OCI-LY3 (cell line): Measurements from ENCODE around the gene ATIC.

Experiments
- H2AFZ ChIP-seq: fragments of 200-600, 300-600 bp; shearing (Covaris generic); 2 replicates; pipeline ENCODE4 v1.6.0; 2014; ENCODE audit warnings: antibody characterized with exemption, low read depth, low read length
- H3K27ac ChIP-seq: fragments of 200-600, 300-600 bp; sonication (generic); 2 replicates; pipeline ENCODE4 v1.5.1; 2014; ENCODE audit warnings: mild to moderate bottlenecking, low read length, moderate library complexity, mixed read lengths
- H3K27me3 ChIP-seq: fragments of 200-600, 300-600 bp; sonication (generic); 2 replicates; pipeline ENCODE4 v1.6.1; 2014; ENCODE audit warnings: low read depth, low read length, mixed read lengths
- H3K36me3 ChIP-seq: fragments of 200-600, 300-600 bp; sonication (generic); replicated peaks from 2 replicates; pipeline ENCODE3; 2014; ENCODE audit warnings: low read depth, low read length, mixed read lengths
- H3K4me1 ChIP-seq: fragments of 300-600, 200-600 bp; sonication (generic); 2 replicates; pipeline ENCODE4 v1.6.1; 2014; ENCODE audit warnings: low read length, mixed read lengths
- H3K4me2 ChIP-seq: fragments of 200-600, 300-600 bp; sonication (generic); 2 replicates; pipeline ENCODE4 v1.6.1; 2014; ENCODE audit warnings: low read length, mixed read lengths
- H3K4me3 ChIP-seq: fragments of 300-600, 200-600 bp; sonication (generic); 2 replicates; pipeline ENCODE4 v1.5.1; 2014; ENCODE audit warnings: antibody characterized with exemption, mild to moderate bottlenecking, low read length, moderate library complexity
- H3K79me2 ChIP-seq: fragments of 300-600, 200-600 bp; shearing (Covaris generic); 2 replicates; pipeline ENCODE4 v1.6.1; 2014; ENCODE audit warnings: mild to moderate bottlenecking, low read length, mixed read lengths
- H3K9ac ChIP-seq: fragments of 300-600, 200-600 bp; shearing (Covaris generic); 2 replicates; pipeline ENCODE4 v1.6.0; 2014; ENCODE audit warnings: mild to moderate bottlenecking, low read length, moderate library complexity
- H3K9me3 ChIP-seq: fragments of 200-600, 300-600 bp; shearing (Covaris generic); 2 replicates; pipeline ENCODE4 v1.6.1; 2014; ENCODE audit warnings: low read length, mixed read lengths; ENCODE audit not compliant: insufficient read depth
- H4K20me1 ChIP-seq: fragments of 200-600, 300-600 bp; sonication (generic); 2 replicates; pipeline ENCODE4 v1.6.1; 2016; ENCODE audit warnings: low read length, mixed read lengths; ENCODE audit not compliant: insufficient read depth
- CTCF ChIP-seq: fragments of 200-600, 300-600 bp; sonication (generic); IDR thresholded peaks from 2 replicates; pipeline ENCODE4 v1.5.1; 2014; ENCODE audit warnings: antibody characterized with exemption, low read length, low read depth
- EZH2phosphoT487 ChIP-seq: fragments of 200-600 bp; shearing (Covaris generic); IDR thresholded peaks from 2 replicates; pipeline ENCODE4 v1.6.1; 2018; ENCODE audit warnings: antibody characterized with exemption, mixed run types, low read depth

ATIC gene

GRCh38 chr2:215380699-215381098, 68.8 kb downstream of the ATIC start:
- no peak overlapping the region for H3K4me2 ChIP-seq
- H3K36me3 ChIP-seq = no peaks in the 10 kb centered on the region
- H3K9me3 ChIP-seq = no peaks in the 10 kb centered on the region
- no peak overlapping the region for H3K4me3 ChIP-seq
- no peaks in the 10 kb centered on the region for H4K20me1 ChIP-seq
- H3K27me3 ChIP-seq = no peaks in the 10 kb centered on the region
- no peak overlapping the region for H2AFZ ChIP-seq
- H3K4me1 ChIP-seq = no peaks in the 10 kb centered on the region
- H3K79me2 ChIP-seq = no peaks in the 10 kb centered on the region
- H3K9ac ChIP-seq = no peak overlapping the region
- H3K27ac ChIP-seq = no peak overlapping the region
- TF ChIP-seq CTCF (no peak), EZH2phosphoT487 (no peak)

- H3K9ac ChIP-seq = no peak overlapping the region
- H3K9me3 ChIP-seq = no peaks in the 10 kb centered on the region
- no peak overlapping the region for H2AFZ ChIP-seq
- TF ChIP-seq CTCF (no peak), EZH2phosphoT487 (no peak)
- no peak overlapping the region for H3K4me3 ChIP-seq
- H3K4me2 ChIP-seq = no peak overlapping the region
- H3K4me1 ChIP-seq = no peaks in the 10 kb centered on the region
- H3K27ac ChIP-seq = no peak overlapping the region
- no peaks in the 10 kb centered on the region for H3K27me3 ChIP-seq
- no peaks in the 10 kb centered on the region for H3K36me3 ChIP-seq
- H3K79me2 ChIP-seq = no peaks in the 10 kb centered on the region
- H4K20me1 ChIP-seq = no peaks in the 10 kb centered on the region
Measured at GRCh38 chr2:215382011-215382410, 70.2 kb downstream of the ATIC start.

- Histone ChIP-seq H4K20me1 (no peaks in the 10 kb centered on the region), H3K36me3 (no peaks in the 10 kb centered on the region), H3K4me3 (no peak overlapping the region), H3K9me3 (no peaks in the 10 kb centered on the region), H2AFZ (no peak overlapping the region), H3K4me2 (no peak overlapping the region), H3K9ac (no peak overlapping the region), H3K79me2 (no peaks in the 10 kb centered on the region), H3K27me3 (no peaks in the 10 kb centered on the region), H3K4me1 (no peaks in the 10 kb centered on the region), H3K27ac (no peak overlapping the region)
- TF ChIP-seq CTCF (no peak), EZH2phosphoT487 (no peak)
Measured at GRCh38 chr2:215382480-215382879, 70.6 kb downstream of the ATIC start.

GRCh38 chr2:215383652-215384279, 71.9 kb downstream of the ATIC start:
- no peak overlapping the region for H3K27ac ChIP-seq
- no peak overlapping the region for H3K9ac ChIP-seq
- no peak overlapping the region for H3K4me3 ChIP-seq
- H3K4me1 ChIP-seq = no peaks in the 10 kb centered on the region
- no peaks in the 10 kb centered on the region for H3K36me3 ChIP-seq
- TF ChIP-seq CTCF = no peak
- no peak for TF ChIP-seq EZH2phosphoT487
- no peaks in the 10 kb centered on the region for H3K79me2 ChIP-seq
- H3K27me3 ChIP-seq = no peaks in the 10 kb centered on the region
- H3K9me3 ChIP-seq = no peaks in the 10 kb centered on the region
- no peak overlapping the region for H2AFZ ChIP-seq
- no peaks in the 10 kb centered on the region for H4K20me1 ChIP-seq
- no peak overlapping the region for H3K4me2 ChIP-seq
